DND-41 (cell line): ENCODE measurements around the gene SLC29A4.

Experiments
- ATAC-seq: fragments of 200-7000 bp; cut with Tn5 transposase; 3 replicates; pipeline ENCODE4 v1.9.1; 2021; ENCODE audit warnings: low read depth; ENCODE audit not compliant: insufficient read depth
- DNase-seq: peaks from one replicate; pipeline ENCODE4 v3.0.0-alpha.2; 2020
- H2AFZ ChIP-seq: 2 replicates; pipeline ENCODE4 v1.6.0; 2012; ENCODE audit warnings: low read depth, low read length
- H3K27ac ChIP-seq: 2 replicates; pipeline ENCODE4 v1.5.1; 2012; ENCODE audit warnings: low read length, inconsistent platforms
- H3K27me3 ChIP-seq: fragments of 200-600 bp; sonication (generic); 2 replicates; pipeline ENCODE4 v1.6.0; 2012; ENCODE audit warnings: low read length, mild to moderate bottlenecking, inconsistent platforms; ENCODE audit not compliant: insufficient read depth, poor library complexity
- H3K36me3 ChIP-seq: 2 replicates; pipeline ENCODE4 v1.5.1; 2012; ENCODE audit warnings: low read length, inconsistent platforms; ENCODE audit not compliant: insufficient read depth
- H3K4me1 ChIP-seq: 2 replicates; pipeline ENCODE4 v1.5.1; 2012; ENCODE audit warnings: mild to moderate bottlenecking, low read length; ENCODE audit not compliant: insufficient read depth
- H3K4me2 ChIP-seq: 2 replicates; pipeline ENCODE4 v1.6.0; 2012; ENCODE audit warnings: mild to moderate bottlenecking, moderate library complexity, low read length, inconsistent platforms; ENCODE audit not compliant: insufficient read depth
- H3K4me3 ChIP-seq, 2 experiments: fragments of 200-600 bp in 1 of 2; shearing (Covaris generic) in 1 of 2; 2 replicates each; pipeline ENCODE4 v1.5.1; 2012 to 2016; ENCODE audit warnings: inconsistent platforms in 2 of 2, low read length in 2 of 2, mild to moderate bottlenecking in 2 of 2, low read depth in 1 of 2, moderate library complexity in 1 of 2
- H3K79me2 ChIP-seq: 2 replicates; pipeline ENCODE4 v1.6.0; 2012; ENCODE audit warnings: low read length, inconsistent platforms; ENCODE audit not compliant: insufficient read depth
- H3K9ac ChIP-seq: 2 replicates; pipeline ENCODE4 v1.6.0; 2012; ENCODE audit warnings: low read depth, mild to moderate bottlenecking, inconsistent platforms, low read length, moderate library complexity
- H3K9me3 ChIP-seq: 2 replicates; pipeline ENCODE4 v1.5.1; 2012; ENCODE audit warnings: low read length, moderate library complexity, mild to moderate bottlenecking, inconsistent platforms; ENCODE audit not compliant: insufficient read depth, severe bottlenecking
- H4K20me1 ChIP-seq: 2 replicates; pipeline ENCODE4 v1.6.0; 2012; ENCODE audit warnings: low read length; ENCODE audit not compliant: insufficient read depth
- CTCF ChIP-seq: IDR thresholded peaks from 2 replicates; pipeline ENCODE4 v1.5.1; 2012; ENCODE audit warnings: borderline replicate concordance, low read length, moderate library complexity, mild to moderate bottlenecking; ENCODE audit not compliant: poor library complexity, severe bottlenecking; ENCODE audit errors: extremely low read depth
- EZH2 ChIP-seq: IDR thresholded peaks from 3 replicates; pipeline ENCODE4 v1.6.1; 2012; ENCODE audit warnings: borderline replicate concordance, low read depth, mild to moderate bottlenecking, moderate library complexity, low read length, inconsistent platforms; ENCODE audit not compliant: severe bottlenecking

Gene SLC29A4

GRCh38 chr7:5344342-5344741 lies 61.6 kb downstream of the SLC29A4 start:
- no peak for ATAC-seq
- Histone ChIP-seq H3K4me2 (no peak overlapping the region), H3K9ac (no peak overlapping the region), H3K27ac (no peak overlapping the region), H3K36me3 (peaks cover 81% of the 10 kb centered on the region), H3K79me2 (no peaks in the 10 kb centered on the region), H3K4me1 (no peaks in the 10 kb centered on the region), H3K9me3 (peaks cover 24% of the 10 kb centered on the region), H3K27me3 (no peaks in the 10 kb centered on the region), H3K4me3 (no peak overlapping the region), H4K20me1 (0 out of 2 replicates have a peak, but pooled peaks cover 2% of the 10 kb centered on the region), H2AFZ (no peak overlapping the region)
- DNase-seq: no peak
- no peak for TF ChIP-seq EZH2
- no peak for TF ChIP-seq CTCF

GRCh38 chr7:5345171-5345570 lies 62.4 kb downstream of the SLC29A4 start:
- TF ChIP-seq CTCF (no peak), EZH2 (no peak)
- Histone ChIP-seq H3K27ac (no peak overlapping the region), H3K36me3 (peaks cover 77% of the 10 kb centered on the region), H3K4me3 (no peak overlapping the region), H3K9me3 (peaks cover 24% of the 10 kb centered on the region), H3K27me3 (no peaks in the 10 kb centered on the region), H3K9ac (no peak overlapping the region), H3K4me1 (no peaks in the 10 kb centered on the region), H2AFZ (no peak overlapping the region), H3K79me2 (0 out of 2 replicates have a peak, but pooled peaks cover 2% of the 10 kb centered on the region), H4K20me1 (0 out of 2 replicates have a peak, but pooled peaks cover 2% of the 10 kb centered on the region), H3K4me2 (no peak overlapping the region)
- no peak for DNase-seq
- no peak for ATAC-seq

GRCh38 chr7:5345671-5346070 lies 62.9 kb downstream of the SLC29A4 start:
- no peaks in the 10 kb centered on the region for H3K27me3 ChIP-seq
- DNase-seq: no peak
- no peak for ATAC-seq
- H3K9me3 ChIP-seq: peaks cover 24% of the 10 kb centered on the region
- no peak overlapping the region for H3K9ac ChIP-seq
- 0 out of 2 replicates have a peak, but pooled peaks cover 2% of the 10 kb centered on the region for H3K79me2 ChIP-seq
- H3K4me3 ChIP-seq: no peak overlapping the region
- H3K27ac ChIP-seq: no peak overlapping the region
- H3K36me3 ChIP-seq: peaks cover 77% of the 10 kb centered on the region
- peaks cover 2% of the 10 kb centered on the region; the same call in 1 of the 2 replicates for H4K20me1 ChIP-seq
- H3K4me1 ChIP-seq: no peaks in the 10 kb centered on the region
- no peak overlapping the region for H2AFZ ChIP-seq
- H3K4me2 ChIP-seq: no peak overlapping the region
- no peak for TF ChIP-seq EZH2
- no peak for TF ChIP-seq CTCF
